ENCODE measurements around the gene ABCB9. TPM values are rescaled to one million over a fixed set of nuclear protein-coding genes. Genes with fewer than 3 reads are reported as not detected.

ABCB9 gene
- total RNA-seq, 1 donor from 2014 or later = 16.7 TPM

GRCh38 chr12:123010110-123010509, 43.8 kb upstream of the ABCB9 start:
- DNase-seq (ENCODE audit: low spot score in 2 of 2, unreplicated experiment in 2 of 2) = no peak
- no peak overlapping the region for H3K27ac Mint-ChIP-seq
- H3K4me1 Mint-ChIP-seq = peaks cover 8% of the 10 kb centered on the region
- H3K27me3 Mint-ChIP-seq (ENCODE audit: low read depth) = no peaks in the 10 kb centered on the region
- peaks cover 6% of the 10 kb centered on the region for H3K9me3 Mint-ChIP-seq
- TF ChIP-seq CTCF (IDR thresholded peaks at IDR 0.05; ENCODE audit: unreplicated experiment) = no peak
- H3K36me3 Mint-ChIP-seq = no peaks in the 10 kb centered on the region
- no peak overlapping the region for H3K4me3 Mint-ChIP-seq

DNA sequence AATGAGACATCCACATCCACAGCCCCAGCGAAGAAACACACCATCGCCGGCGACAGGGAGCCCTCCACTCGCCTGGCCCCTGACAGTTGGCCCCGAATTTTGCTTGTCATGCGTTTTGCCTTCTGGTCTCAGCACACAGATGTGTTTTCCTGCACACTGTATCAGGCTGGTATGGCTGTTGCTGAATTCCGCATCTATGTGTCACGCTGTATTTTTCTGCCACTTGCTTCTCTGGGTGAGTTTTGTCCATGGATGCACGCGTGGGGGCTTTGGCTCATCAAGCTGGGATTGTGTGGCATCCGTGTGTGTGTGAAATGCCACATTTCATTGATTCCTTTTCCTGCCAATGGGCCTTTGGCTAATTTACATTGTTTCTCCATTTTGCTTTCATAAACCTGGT, 40.7 kb upstream of the ABCB9 start:
- no peak overlapping the region for H3K4me3 Mint-ChIP-seq
- no peaks in the 10 kb centered on the region for H3K27me3 Mint-ChIP-seq (ENCODE audit: low read depth)
- no peak for DNase-seq (ENCODE audit: low spot score in 2 of 2, unreplicated experiment in 2 of 2)
- TF ChIP-seq CTCF (IDR thresholded peaks at IDR 0.05; ENCODE audit: unreplicated experiment) = no peak
- H3K9me3 Mint-ChIP-seq = no peaks in the 10 kb centered on the region
- no peaks in the 10 kb centered on the region for H3K36me3 Mint-ChIP-seq
- peaks cover 8% of the 10 kb centered on the region for H3K4me1 Mint-ChIP-seq
- H3K27ac Mint-ChIP-seq = no peak overlapping the region

- no peaks in the 10 kb centered on the region for H3K27me3 Mint-ChIP-seq (ENCODE audit: low read depth)
- no peak overlapping the region for H3K27ac Mint-ChIP-seq
- no peaks in the 10 kb centered on the region for H3K36me3 Mint-ChIP-seq
- TF ChIP-seq CTCF (IDR thresholded peaks at IDR 0.05; ENCODE audit: unreplicated experiment) = no peak
- DNase-seq (ENCODE audit: low spot score in 2 of 2, unreplicated experiment in 2 of 2) = no peak
- peaks cover 3% of the 10 kb centered on the region for H3K4me1 Mint-ChIP-seq
- H3K9me3 Mint-ChIP-seq = no peaks in the 10 kb centered on the region
- H3K4me3 Mint-ChIP-seq = no peak overlapping the region
Measured at GRCh38 chr12:123005081-123005626, 38.9 kb upstream of the ABCB9 start.

- no peak for TF ChIP-seq CTCF (IDR thresholded peaks at IDR 0.05; ENCODE audit: unreplicated experiment)
- H3K4me3 Mint-ChIP-seq = no peak overlapping the region
- H3K4me1 Mint-ChIP-seq = peaks cover 5% of the 10 kb centered on the region
- DNase-seq (ENCODE audit: low spot score in 2 of 2, unreplicated experiment in 2 of 2) = no peak
- H3K27me3 Mint-ChIP-seq (ENCODE audit: low read depth) = no peaks in the 10 kb centered on the region
- H3K9me3 Mint-ChIP-seq = no peaks in the 10 kb centered on the region
- no peak overlapping the region for H3K27ac Mint-ChIP-seq
- H3K36me3 Mint-ChIP-seq = no peaks in the 10 kb centered on the region
Measured at GRCh38 chr12:123004287-123004686, 38.0 kb upstream of the ABCB9 start.

DNA sequence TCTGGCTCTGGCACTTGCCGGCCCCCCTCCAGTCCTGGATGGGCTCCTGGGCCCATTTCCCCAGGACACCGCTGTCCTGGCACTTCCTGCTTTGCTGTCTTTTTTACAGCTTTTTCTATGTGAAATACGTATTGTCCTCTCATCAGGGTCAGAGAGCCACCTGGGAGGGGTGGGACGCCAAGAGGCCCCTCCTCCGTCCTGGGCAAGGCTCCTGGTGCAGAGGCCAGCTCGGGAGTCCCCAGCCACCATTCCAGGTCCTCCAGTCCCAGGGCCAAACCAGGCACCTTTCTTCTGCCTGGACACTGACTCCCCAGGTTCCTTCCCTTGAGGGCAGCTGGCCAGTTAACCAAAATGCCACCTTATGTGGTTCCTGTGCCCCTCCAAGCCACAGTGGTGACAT, 37.0 kb upstream of the ABCB9 start:
- Mint-ChIP-seq H3K27me3 (ENCODE audit: low read depth) (no peaks in the 10 kb centered on the region), H3K27ac (no peak overlapping the region), H3K36me3 (no peaks in the 10 kb centered on the region), H3K4me3 (no peak overlapping the region), H3K9me3 (no peaks in the 10 kb centered on the region), H3K4me1 (peaks cover 5% of the 10 kb centered on the region)
- DNase-seq (ENCODE audit: low spot score in 2 of 2, unreplicated experiment in 2 of 2) = no peak
- TF ChIP-seq CTCF (IDR thresholded peaks at IDR 0.05; ENCODE audit: unreplicated experiment) = no peak

DNA sequence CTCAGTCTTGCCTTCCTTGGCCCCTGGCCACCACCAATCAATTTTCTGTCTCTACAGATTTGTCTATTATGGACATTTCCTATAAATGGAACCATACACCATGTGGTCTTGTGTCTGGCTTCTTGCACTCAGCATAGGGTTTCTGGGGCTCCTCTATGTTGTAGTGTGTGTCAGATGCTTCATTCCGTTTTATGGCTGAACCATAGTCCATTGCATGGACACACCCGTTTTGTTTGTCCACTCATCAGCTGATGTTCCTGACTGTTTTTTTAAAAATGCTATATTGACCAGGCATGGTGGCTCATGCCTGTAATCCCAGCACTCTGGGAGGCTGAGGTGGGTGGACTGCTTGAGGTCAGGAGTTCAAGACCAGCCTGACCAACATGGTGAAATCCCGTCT, 35.2 kb upstream of the ABCB9 start:
- no peak overlapping the region for H3K27ac Mint-ChIP-seq
- no peak for TF ChIP-seq CTCF (IDR thresholded peaks at IDR 0.05; ENCODE audit: unreplicated experiment)
- DNase-seq (ENCODE audit: low spot score in 2 of 2, unreplicated experiment in 2 of 2) = no peak
- H3K36me3 Mint-ChIP-seq = no peaks in the 10 kb centered on the region
- no peaks in the 10 kb centered on the region for H3K27me3 Mint-ChIP-seq (ENCODE audit: low read depth)
- no peaks in the 10 kb centered on the region for H3K9me3 Mint-ChIP-seq
- no peak overlapping the region for H3K4me3 Mint-ChIP-seq
- H3K4me1 Mint-ChIP-seq = peaks cover 5% of the 10 kb centered on the region

Measured in mesothelial cell of epicardium (in vitro differentiated cells).